Activated naive CD4-positive, alpha-beta T cell treated with anti-CD3 and anti-CD28 coated beads, Interleukin-2, amount 50 U/mL, for 72 hours (primary cell): ENCODE measurements around the gene FAM50B. TPM values are rescaled to one million over a fixed set of nuclear protein-coding genes. Genes with fewer than 3 reads are reported as not detected.

Experiments
- ATAC-seq, 2 donors: fragments of 150-1000 bp; cut with Tn5 transposase; 2 replicates each; pipeline ENCODE4 v1.10.0; 2021; ENCODE audit warnings: mild to moderate bottlenecking in 2 of 2, moderate library complexity in 2 of 2
- DNase-seq, 2 donors: peaks; one replicate each; pipeline ENCODE4 v3.0.0; 2021 to 2022; ENCODE audit warnings: low spot score in 2 of 2
- H3K27ac Mint-ChIP-seq, 2 donors: one replicate each; pipeline ENCODE4 v1.8.0; 2022; ENCODE audit warnings: mild to moderate bottlenecking in 2 of 2, mixed read lengths in 2 of 2
- H3K36me3 Mint-ChIP-seq, 2 donors: one replicate each; pipeline ENCODE4 v1.8.0; 2022; ENCODE audit warnings: mixed read lengths in 2 of 2
- H3K9me3 Mint-ChIP-seq, 2 donors: one replicate each; pipeline ENCODE4 v1.8.0; 2022; ENCODE audit warnings: mixed read lengths in 2 of 2
- total RNA-seq, 2 donors: library from RNA; stranded (reverse); gene quantifications; one replicate each; pipeline ENCODE4 v1.2.3, GENCODE V29; 2022

The FAM50B gene
- total RNA-seq, 2 donors from 2014 or later = 5.7 to 7.5 TPM

DNA sequence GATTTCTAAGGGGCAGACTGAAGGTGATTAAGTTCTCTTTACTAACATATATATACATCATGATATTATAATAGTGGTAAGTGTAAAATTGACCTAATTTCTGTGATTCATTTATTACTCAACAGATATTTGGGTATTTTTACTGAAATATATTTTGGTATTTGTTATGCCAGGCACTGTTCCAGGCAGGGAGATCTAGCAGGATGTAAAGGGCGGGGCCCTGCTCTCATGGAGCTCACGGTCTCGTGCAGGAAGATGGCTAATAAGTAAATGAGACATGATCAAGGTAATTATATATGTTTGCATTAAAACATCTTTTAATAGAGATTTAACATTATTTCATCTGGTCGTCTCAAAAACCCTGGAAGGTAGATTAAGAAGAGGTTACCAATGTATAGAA lies 27.7 kb downstream of the FAM50B start:
- H3K27ac Mint-ChIP-seq = no peak overlapping the region
- no peaks in the 10 kb centered on the region for H3K9me3 Mint-ChIP-seq
- ATAC-seq = no peak

GRCh38 chr6:3878048-3878666 lies 29.0 kb downstream of the FAM50B start:
- ATAC-seq = no peak
- Mint-ChIP-seq H3K27ac (no peak overlapping the region), H3K36me3 (no peaks in the 10 kb centered on the region), H3K9me3 (no peaks in the 10 kb centered on the region)
- no peak for DNase-seq

More for the DNA sequence above, 27.7 kb downstream of the FAM50B start:
- H3K36me3 Mint-ChIP-seq = no peaks in the 10 kb centered on the region
- no peak for DNase-seq

DNA sequence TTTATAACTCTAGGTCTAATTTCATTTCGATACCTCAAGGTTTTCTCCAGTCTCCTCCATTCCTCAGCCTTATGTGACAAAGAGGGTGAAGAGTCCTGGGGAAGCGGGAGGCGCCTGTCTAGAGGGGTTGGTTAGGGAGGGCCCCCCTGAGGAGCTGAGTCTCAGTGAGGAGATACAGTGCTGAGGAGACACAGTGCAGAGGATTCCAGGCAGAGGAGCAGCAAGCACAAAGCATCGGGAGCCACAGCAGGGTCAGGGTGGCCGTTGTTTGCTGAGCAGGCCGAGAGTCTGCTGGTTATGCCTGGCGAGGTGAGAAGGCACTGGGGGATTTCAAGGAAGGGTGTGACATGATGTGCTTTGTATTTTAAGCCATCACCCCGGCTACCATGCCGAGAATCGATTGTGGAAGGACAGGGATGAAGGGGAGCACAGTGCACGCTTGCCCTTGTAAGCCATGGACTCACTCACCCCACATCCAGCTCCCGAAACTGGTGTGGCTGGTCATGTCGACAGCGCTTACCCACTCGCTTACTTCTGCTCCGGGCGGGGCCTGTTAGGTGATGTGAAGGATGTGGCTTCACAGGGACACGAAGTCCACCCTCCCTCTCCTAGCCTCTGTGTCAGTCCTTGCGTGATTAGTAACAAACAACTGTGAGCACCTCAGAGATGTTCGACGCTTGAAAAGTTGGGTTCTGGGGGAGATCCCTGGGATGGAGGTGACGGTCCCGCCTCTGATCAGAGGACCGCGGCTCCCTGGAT lies 30.2 kb downstream of the FAM50B start:
- DNase-seq (no peak), ATAC-seq (no peak)
- Mint-ChIP-seq H3K36me3 (no peaks in the 10 kb centered on the region), H3K27ac (no peak overlapping the region), H3K9me3 (no peaks in the 10 kb centered on the region)

- no peak overlapping the region for H3K27ac Mint-ChIP-seq
- no peak for DNase-seq
- H3K9me3 Mint-ChIP-seq = no peaks in the 10 kb centered on the region
- H3K36me3 Mint-ChIP-seq = no peaks in the 10 kb centered on the region
- no peak for ATAC-seq
Measured at GRCh38 chr6:3881711-3882421, 32.7 kb downstream of the FAM50B start.

GRCh38 chr6:3882431-3882830 lies 33.3 kb downstream of the FAM50B start:
- ATAC-seq (no peak), DNase-seq (no peak)
- no peak overlapping the region for H3K27ac Mint-ChIP-seq
- H3K9me3 Mint-ChIP-seq = no peaks in the 10 kb centered on the region
- no peaks in the 10 kb centered on the region for H3K36me3 Mint-ChIP-seq

DNA sequence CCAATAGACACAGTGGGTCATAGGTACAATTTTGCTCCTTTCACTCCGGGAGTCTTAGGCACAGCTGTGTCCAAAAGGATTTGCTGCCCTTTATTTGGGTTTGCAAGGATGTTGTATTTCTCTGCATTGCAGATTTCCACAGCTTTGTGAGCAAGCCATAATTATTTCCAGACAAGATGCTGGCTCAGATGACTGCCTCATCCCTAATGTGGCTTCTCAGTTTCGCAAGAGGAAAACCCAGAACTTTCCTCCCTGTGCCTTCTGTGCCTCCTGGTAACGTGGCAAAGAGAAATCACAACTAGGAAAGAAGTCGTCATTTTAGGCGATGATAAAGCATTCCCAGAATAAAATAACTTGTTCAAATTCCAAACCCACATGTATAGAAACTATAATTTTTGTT lies 33.7 kb downstream of the FAM50B start:
- Mint-ChIP-seq H3K9me3 (no peaks in the 10 kb centered on the region), H3K36me3 (no peaks in the 10 kb centered on the region), H3K27ac (no peak overlapping the region)
- ATAC-seq = no peak
- DNase-seq = no peak

DNA sequence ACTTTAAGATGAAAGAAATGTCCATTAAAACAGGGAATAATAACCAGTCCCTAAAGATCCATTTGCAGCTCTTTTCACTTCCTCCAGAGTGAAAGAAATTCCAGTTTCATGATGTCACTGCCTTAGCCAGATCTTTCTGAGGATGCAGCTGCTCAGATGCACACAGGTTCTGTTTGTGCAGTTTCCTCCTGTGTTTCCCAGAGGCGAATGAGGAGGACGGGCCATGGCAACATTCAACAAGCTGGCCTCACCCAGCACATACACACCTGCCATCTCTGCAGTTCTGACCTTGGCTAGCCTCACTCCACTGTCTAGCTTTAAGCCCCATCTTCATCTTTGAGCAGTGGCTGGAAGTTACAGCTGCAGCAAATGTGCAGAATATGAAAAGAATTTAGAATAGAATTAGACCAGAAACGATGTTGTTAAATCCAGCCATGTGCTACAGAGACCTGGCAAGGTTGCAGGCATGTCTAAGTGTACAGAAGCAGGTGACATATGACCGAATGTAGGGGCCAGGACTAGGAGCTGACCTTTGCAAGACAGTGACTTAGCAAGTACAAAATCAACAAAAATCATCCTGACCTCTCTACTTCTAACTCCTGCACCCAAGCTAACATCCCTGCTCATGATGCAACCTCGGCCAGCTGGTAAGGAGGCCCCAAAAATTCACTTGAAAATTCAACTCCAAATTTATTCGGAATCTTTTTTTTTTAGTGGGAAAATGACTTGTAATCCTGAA lies 35.0 kb downstream of the FAM50B start:
- ATAC-seq (no peak), DNase-seq (no peak)
- no peaks in the 10 kb centered on the region for H3K9me3 Mint-ChIP-seq

DNA sequence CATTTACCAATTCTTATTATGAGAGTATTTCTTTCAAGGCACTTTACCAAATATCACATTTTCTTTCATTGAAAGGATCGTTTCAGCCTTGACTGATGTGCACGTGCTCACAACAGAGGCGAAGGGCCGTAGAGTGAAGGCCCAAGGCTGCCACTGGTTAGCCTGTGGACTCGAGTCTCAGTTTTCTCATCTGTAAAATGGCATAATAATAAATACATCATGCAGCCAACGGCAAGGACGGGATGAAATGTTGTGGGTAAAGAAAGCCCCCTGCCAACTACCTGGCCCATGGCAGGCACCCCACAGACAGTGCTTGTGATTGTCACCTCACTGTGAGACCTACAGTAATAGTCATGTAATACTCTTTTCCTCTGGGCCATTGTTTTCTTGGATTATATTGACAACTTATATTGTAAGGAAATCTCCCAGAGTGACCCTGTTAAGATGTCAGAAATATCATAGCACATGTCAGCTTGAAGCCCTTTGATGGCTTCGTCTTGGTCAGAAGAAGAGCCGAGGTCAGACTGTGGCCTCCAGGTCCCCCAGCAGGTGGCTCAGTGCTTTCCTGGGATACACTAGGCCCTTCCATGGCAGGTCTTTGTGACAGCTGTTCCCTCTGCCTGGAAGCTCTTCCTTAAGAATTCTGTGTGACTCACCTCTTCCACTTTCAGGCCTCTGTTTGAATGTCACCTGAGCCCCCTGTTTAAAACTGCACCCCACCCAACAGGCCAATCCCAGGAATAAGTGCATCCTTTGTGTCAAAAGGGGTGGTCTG lies 36.3 kb downstream of the FAM50B start:
- Mint-ChIP-seq H3K36me3 (no peaks in the 10 kb centered on the region), H3K9me3 (no peaks in the 10 kb centered on the region), H3K27ac (no peak overlapping the region)
- no peak for DNase-seq
- no peak for ATAC-seq

More for the DNA sequence above, 35.0 kb downstream of the FAM50B start:
- Mint-ChIP-seq H3K36me3 (no peaks in the 10 kb centered on the region), H3K27ac (no peak overlapping the region)

- Mint-ChIP-seq H3K36me3 (no peaks in the 10 kb centered on the region), H3K27ac (no peak overlapping the region), H3K9me3 (no peaks in the 10 kb centered on the region)
- no peak for DNase-seq
- no peak for ATAC-seq
Measured at GRCh38 chr6:3887150-3887700, 38.1 kb downstream of the FAM50B start.

DNA sequence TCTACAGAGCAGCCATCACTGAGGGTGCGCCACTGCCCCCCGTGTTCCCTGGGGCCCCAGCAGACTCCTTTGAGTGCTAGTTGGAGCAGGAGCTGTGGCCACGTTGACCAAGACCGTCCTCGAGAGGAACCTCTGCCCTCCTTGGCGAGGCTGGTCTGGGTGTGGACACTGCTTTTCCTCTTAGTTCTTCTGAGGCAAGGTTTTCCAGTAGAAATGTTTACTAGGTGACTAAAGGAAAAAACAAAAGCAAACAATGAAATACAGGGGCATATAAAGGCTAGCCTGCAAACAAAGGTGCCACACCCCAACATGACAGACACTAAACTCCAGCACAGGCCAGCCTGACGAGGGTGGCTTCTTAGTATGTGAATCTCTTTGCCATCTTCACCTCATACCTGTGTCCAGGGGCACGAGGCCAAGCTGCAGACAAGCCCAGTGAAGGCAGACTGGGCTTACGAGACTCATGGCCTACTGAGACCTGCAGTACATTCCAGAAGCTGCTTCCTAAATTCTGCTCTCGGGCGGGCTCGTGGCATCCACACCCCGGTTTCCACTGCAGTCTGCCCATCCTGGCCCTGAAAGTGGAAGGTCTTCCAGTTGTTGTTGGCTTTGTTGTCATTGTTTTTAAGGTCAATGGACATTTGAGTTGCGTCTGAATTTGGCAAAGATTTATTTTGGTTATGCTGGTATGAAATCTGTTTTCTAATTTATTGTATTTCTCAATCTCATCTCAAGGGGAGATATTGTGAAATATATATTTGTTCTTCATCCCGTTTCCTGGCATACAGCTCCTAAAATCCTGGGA lies 39.2 kb downstream of the FAM50B start:
- ATAC-seq = no peak
- no peak for DNase-seq
- Mint-ChIP-seq H3K9me3 (no peaks in the 10 kb centered on the region), H3K36me3 (no peaks in the 10 kb centered on the region), H3K27ac (no peak overlapping the region)

GRCh38 chr6:3890047-3890446 lies 40.9 kb downstream of the FAM50B start:
- DNase-seq = no peak
- no peaks in the 10 kb centered on the region for H3K36me3 Mint-ChIP-seq
- H3K27ac Mint-ChIP-seq = no peak overlapping the region
- H3K9me3 Mint-ChIP-seq = no peaks in the 10 kb centered on the region
- ATAC-seq = no peak

DNA sequence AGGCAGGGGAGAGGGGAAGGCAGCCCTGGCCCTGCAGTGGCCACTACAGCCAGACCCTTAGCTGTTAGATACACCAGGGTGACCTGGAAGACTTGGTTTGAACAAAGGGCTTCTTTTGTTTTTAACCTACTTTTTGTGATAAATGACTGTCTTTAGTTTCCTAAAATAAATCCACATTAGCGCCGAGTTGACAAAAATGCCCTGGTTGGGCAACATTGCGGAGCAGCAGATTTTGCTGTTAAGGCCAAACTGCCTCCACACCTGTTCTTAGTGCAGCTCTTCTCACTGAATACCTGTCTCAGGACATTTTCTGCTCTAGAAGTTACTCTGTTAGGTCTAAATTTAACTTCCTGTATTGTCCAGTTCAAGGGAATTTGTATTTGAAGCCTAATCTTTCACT lies 42.7 kb downstream of the FAM50B start:
- Mint-ChIP-seq H3K36me3 (no peaks in the 10 kb centered on the region), H3K27ac (no peak overlapping the region), H3K9me3 (no peaks in the 10 kb centered on the region)
- ATAC-seq = no peak
- DNase-seq = no peak

DNA sequence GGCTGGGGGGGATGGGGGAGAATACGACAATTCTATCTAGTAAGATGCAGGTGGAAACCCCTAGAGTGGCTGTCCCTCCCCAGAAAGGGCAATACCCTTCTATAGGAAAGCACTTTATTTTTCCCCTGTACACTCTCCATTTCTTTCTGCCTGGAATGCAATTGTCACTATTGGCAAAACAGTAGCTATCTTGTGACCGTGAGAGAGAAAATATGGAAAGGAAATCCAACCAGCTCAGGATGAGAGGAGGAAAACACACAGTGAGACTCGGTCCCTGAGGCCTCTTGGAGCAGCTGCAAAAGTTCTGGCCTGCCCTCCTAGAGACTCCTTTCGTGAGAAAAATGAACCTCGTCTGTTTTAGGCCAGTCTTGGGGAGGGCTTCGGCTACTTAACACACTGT lies 43.4 kb downstream of the FAM50B start:
- Mint-ChIP-seq H3K27ac (no peak overlapping the region), H3K9me3 (no peaks in the 10 kb centered on the region), H3K36me3 (no peaks in the 10 kb centered on the region)
- ATAC-seq (no peak), DNase-seq (no peak)

DNA sequence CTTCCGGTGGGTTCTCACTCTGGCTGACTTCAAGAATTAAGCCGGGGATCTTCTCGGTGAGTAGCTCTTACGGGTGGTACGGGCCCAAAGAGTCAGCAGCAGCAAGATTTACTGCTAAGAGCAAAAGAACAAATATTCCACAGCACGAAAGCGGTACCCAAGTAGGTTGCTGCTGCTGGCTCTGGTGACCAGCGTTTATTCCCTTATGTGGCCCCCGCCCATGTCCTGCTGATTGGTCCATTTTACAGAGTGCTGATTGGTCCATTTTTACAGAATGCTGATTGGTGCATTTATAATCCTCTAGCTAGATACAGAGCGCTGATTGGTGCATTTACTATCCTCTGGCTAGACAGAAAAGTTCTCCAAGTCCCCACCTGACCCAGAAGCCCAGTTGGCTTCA lies 44.3 kb downstream of the FAM50B start:
- no peak overlapping the region for H3K27ac Mint-ChIP-seq
- ATAC-seq (no peak), DNase-seq (no peak)
- H3K36me3 Mint-ChIP-seq = no peaks in the 10 kb centered on the region
- no peaks in the 10 kb centered on the region for H3K9me3 Mint-ChIP-seq

DNA sequence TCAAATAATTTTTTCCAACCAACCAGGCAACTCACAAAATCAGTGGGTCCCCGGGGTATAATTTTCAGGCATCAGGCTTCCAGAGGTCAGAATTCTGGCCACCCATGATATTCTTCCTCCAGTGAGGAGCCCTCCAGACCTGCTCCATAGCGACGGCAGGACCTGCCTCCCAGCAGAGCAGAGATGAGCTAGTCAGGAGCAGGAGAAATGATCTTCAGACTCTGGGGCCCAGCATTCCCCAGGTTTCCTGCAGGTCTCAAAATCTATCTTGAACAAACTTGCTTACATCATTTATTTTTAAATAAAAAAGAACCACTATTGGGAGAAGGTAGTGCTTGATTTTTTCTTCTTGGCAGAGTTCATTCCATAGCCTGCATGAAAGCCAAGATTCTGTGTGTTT lies 44.7 kb downstream of the FAM50B start:
- DNase-seq (no peak), ATAC-seq (no peak)
- Mint-ChIP-seq H3K36me3 (no peaks in the 10 kb centered on the region), H3K9me3 (no peaks in the 10 kb centered on the region), H3K27ac (no peak overlapping the region)
